Activated gamma-delta T cell treated with anti-CD3 and anti-CD28 coated beads, Interleukin-2, amount 50 U/mL, for 16 hours (primary cell): ENCODE data around the gene SEC61A1.
A peak's percentile ranks its signal among the peaks of the same experiment; 100 is the strongest.

Experiments used
- DNase-seq: peaks from one replicate; pipeline ENCODE4 v3.0.0-alpha.2; 2020; ENCODE audit warnings: low read depth

Gene SEC61A1

GRCh38 chr3:128060473-128061381, 8.5 kb downstream of the SEC61A1 start:
- DNase-seq, result no peak

DNA sequence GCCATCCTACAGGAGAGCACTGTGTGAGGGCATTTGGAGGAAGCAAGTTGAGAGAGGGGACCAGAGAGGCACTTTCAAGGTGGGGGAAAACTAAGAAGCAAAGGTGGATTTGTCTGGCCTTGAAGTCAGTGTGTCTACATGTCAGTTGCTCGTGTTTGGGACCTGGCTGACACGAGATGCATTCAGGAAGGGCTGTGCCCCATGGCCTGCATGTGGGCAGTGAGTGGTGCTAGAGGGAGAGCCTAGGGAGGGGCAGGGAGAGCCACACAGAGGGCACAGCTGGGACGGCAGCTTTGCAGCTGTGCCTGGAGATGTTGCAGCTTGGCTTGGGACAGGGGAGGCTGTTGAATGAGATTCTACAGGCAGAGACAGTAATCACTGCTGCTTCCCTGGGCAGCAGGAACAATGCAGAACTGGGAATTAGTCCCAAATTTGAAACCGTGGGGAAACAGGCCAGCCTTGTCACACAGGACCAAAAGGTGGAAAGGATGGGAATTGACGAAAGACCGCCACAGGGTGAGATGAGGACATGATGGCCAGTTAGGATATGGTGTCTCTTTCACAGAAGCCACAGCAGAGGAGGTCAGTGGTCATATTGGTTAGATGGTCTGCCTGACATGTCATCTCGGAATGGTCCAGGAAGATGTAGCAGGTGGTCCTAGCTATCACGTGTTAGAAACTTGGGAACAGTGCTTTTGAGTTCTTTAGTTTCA, 10.0 kb downstream of the SEC61A1 start:
- no peak for DNase-seq

GRCh38 chr3:128063865-128064264, 11.6 kb downstream of the SEC61A1 start:
- DNase-seq, result no peak

- DNase-seq, result no peak
Observed at GRCh38 chr3:128064962-128065361, 12.7 kb downstream of the SEC61A1 start.

- no peak for DNase-seq
Observed at GRCh38 chr3:128066114-128066513, 13.9 kb downstream of the SEC61A1 start.

GRCh38 chr3:128066676-128067075, 14.4 kb downstream of the SEC61A1 start:
- no peak for DNase-seq

DNA sequence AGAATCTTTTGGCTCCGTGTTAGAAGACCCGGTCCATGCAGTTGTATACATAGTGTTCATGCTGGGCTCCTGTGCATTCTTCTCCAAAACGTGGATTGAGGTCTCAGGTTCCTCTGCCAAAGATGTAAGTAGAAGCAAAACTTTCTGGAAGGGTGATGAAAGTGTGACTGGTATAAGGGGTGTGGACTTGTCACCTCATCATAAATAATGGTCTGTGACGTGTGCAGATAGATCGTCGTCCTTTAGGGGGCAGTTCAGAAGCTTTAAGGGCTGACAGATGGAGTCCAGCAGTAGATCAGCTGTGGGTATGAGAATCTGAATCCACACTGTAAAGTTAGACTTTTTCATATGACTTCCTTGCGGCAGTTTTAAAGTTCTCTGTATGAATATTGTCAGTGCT, 15.3 kb downstream of the SEC61A1 start:
- no peak for DNase-seq

DNA sequence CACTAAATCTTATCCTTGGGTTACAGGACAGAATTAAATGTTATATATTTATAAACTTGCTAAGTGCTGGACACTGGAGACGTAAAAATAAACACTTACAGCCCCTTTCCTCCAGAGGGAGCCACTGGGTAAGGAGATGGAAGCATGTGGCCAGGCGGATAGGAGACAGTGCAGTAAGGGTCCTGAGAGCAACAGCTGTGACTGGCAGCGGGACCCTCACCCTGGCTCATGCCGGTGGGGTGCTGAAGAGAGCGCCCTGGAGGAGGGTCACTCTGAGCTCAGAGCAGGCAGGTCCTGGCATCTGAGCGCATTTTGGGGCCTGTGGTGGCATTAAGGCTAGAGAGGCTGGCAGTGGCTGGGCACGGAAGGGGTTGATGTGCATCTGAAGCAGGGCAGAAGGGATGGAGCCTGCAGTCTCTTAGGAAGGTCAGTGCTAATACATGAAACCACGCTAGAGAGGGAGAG, 16.0 kb downstream of the SEC61A1 start:
- DNase-seq, result no peak

GRCh38 chr3:128069271-128069670, 17.0 kb downstream of the SEC61A1 start:
- DNase-seq, result no peak

GRCh38 chr3:128070898-128071591, 18.8 kb downstream of the SEC61A1 start:
- no peak for DNase-seq

- no peak for DNase-seq
Observed at GRCh38 chr3:128071771-128072453, 19.7 kb downstream of the SEC61A1 start.

DNA sequence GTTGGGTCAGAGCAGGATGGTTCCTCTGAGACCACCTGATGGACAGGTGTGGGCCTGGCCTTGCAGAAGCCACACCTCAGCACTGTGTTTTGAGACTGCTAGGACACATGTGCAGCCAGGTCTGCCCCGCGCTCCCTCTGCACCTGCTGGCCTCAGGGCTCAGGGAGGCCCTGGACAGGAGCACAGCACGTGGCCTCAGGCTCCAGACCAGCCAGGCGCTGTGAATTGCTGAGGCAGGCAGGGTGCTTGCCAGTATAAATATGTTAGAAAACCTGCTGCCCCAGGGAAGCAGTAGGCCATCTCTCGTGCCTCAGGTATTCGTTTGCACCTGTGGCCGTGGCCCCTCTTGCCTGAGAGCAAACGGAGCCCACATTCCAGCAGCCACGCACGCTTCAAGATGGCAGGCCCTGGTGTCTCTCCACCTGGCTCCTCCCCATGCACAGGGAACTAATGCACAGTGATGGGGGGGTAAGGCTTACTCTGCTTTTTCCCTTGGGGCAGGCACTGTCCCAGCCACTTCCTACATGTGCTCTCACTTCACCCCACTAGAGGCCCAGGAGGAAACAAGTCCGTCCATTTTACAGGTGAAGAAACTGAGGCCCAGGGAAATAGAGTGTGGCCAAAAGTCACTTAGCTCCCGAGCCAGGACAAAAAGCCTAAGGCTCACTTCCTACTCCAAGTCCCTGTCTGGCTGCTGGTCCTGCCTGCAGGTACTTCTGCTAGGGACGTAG, 20.4 kb downstream of the SEC61A1 start:
- no peak for DNase-seq

DNA sequence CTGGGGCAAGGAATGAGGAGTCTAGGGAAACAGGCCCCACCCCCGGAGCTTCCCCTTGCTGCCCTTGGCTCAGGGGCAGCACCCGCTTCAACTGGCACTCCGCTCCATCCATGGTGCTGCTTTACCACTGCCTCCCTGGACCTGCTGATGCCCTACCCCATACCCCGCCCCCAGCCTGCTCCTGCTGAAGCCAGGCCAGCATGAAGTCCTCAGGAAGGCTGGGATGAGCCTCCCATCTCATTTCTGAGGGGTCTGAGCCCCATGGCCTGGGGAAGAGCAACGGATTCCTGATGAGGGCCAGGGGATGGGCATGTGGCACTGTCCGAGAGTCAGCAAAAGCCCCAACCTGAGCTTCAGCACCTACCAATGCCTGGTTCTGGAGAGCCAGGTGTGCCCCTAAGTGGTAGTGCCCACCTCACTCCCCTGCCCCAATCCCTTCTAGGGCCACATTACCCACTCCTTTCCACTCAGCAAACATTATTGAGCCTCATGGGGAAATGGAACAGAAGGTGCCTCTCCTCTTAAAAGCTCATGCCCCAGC, 21.0 kb downstream of the SEC61A1 start:
- DNase-seq, result no peak

- DNase-seq, result no peak
Observed at GRCh38 chr3:128073807-128074206, 21.6 kb downstream of the SEC61A1 start.

DNA sequence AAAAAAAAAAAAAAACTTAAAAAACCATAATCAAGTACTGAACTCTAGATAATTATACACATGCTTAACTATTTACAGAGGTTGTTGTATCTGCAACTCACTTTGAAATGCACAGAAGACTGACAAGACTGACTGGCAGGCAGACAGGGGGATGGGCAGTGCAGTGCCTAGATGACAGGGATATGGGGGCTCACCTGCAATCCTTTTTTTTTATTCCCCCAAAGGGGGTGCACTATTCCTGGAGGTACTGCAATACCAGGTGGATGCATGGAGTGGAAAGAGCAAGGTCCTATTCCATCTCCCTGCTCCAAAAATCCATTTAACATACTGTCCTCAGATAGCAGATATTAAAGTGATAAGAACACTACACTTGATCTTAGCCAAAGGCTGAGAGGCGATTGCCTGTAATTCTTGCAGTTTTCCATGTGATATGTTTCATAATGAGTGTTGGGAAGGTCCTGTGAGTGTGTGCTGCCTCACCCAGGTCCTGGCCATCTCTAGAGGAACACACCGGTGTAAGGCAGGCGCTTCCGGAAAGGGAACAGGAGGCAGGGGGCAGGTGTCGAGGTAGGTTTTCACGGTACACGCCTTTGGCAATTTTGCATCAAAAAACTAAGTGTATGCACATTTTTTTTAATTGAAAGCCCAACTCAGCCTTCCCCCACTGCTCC, 22.7 kb downstream of the SEC61A1 start:
- DNase-seq, result no peak

GRCh38 chr3:128075522-128076482, 23.6 kb downstream of the SEC61A1 start:
- DNase-seq, result peak; percentile 80

GRCh38 chr3:128076483-128077201, 24.4 kb downstream of the SEC61A1 start:
- DNase-seq, result no peak

- no peak for DNase-seq
Observed at GRCh38 chr3:128077202-128077624, 25.0 kb downstream of the SEC61A1 start.

GRCh38 chr3:128077665-128078064, 25.4 kb downstream of the SEC61A1 start:
- DNase-seq, result no peak
